Ecto neural progenitor cell (in vitro differentiated cells): ENCODE results near the gene HSF5.

Experiments used
- DNase-seq: peaks from one replicate; pipeline ENCODE4 v3.0.0-alpha.2; 2018; ENCODE audit warnings: low spot score

Gene HSF5

GRCh38 chr17:58385359-58385899, 102.8 kb downstream of the HSF5 start:
- no peak for DNase-seq

GRCh38 chr17:58384897-58385296, 103.3 kb downstream of the HSF5 start:
- DNase-seq: no peak

DNA sequence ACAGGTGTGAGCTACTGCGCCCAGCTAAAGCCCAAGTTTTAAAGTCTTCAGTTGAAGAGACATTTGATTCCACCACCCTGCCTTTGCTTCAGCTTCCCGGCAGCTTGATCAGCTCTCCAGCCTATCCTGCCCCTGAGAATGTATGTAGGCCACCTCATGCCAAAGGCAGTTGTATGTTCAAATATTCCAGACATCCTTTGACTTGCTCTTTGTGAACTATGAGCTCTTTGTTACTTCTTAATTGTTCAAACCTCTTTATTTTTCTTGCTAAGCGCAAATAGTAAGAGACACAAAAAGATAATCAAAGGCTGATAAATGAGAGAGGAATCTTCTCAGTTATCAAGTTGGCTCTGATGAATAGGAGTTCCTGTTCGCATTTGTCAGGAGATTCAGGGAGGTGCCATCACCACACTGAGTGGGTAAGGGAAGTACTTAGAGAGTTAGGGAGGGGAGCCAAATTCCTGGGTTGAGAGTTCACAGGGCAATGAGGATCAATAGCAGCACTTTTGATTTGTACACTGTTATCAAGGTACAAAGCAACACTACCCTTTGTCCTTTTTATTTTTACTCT, 104.2 kb downstream of the HSF5 start:
- DNase-seq: peak; percentile 30

DNA sequence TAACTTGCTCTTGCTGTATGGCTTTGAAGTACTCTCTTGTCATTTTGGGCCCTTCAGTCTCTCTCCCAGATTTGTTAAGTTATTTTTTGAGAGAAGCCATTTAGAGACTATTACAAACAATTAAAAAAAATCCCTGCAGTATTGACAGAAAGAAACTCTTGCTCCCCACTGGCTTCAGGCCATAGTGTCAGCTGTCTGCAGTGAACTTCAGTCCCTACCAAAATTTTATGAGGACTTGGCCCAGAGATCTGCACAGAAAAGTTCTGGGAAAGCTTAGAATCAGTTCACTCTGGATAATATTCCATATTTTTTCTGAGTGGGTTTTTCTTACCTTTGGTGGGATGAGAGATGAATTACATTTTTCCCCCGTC, 105.4 kb downstream of the HSF5 start:
- no peak for DNase-seq

- DNase-seq: peak; percentile 29
Observed at GRCh38 chr17:58382108-58382871, 105.9 kb downstream of the HSF5 start.

DNA sequence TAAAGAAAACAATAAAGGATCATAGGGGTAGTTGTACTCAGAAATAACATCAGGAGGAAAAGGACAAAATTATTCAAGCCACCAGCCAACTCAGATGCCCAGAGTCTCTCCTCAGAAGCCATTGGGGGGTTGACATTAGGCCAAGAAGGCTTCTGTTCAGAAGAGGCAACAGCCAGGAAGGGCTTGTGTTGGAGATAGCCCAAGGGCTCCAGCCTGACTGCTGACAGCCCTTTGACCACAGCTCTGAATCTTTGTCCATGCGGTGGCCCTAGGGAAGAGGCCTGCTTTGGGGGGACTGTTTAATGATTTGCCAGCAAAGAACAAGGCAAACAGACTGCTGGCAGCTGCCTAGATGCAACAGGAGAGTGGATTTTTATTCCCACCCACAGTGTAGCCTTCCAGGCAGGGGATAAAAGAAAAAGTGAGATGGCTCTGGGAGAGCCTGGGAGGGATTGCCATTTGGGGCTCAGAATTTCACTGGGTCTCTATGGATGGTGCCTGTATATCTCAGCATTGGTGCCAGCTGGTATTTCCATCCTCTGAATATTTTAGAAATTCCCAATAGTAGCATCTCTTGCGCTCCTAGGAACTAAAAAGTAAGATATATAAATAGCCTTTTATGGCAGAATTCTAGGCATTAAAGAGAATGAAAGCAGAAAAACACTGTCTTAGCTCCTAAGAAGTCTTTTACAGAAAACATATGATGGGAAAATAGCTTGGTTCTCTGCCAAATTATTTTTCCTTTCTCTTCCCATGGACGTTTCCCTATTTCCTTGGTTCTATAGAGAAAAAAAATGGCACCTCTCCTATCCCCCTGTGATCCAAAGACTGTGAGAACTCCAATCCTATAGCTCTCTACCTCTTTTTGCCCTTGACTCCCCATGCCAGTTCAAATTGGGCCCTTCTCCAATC, 106.8 kb downstream of the HSF5 start:
- peak; percentile 51 for DNase-seq

DNA sequence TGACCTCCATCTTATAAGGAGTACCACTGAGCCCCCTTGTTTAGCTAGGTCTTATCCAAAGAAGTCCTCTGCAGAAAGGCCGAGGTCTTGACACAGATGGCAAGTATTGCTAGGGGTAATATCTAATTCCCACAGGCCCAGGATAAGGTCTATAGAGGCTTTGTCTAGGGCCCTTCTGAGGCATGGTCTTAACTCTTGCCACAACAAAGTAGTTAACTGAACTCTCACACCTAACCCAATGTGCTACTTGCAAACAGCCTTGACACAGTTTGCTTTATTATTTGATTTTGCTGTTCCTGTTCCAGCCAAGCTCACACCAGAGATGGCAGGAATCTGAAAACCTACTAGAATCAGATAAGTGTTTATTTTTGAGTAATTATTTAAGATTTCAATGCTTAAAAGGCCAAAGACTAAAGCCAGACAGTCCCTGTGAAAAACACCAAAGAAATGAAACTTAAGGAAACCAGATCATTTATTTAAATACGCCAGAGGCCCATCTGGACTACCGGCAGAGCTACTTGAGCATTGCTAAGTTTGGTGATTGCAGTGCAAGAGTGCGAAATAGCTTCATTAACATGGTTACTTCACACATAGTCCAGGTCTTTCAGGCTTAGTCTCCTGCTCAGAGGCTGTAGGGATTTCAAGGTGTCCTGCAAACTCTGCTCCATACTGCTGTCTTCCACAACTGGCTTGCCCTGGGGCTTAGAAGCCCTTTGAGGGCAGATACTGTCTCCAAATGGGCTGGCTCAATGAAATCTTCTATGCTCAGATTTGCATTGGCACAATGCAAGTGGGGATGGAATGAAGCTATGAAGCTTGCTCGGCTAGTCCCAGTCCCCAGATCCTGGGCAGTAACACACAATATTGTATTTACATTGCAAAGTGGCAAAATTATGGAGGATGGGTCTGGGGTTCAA, 107.7 kb downstream of the HSF5 start:
- DNase-seq: no peak

DNA sequence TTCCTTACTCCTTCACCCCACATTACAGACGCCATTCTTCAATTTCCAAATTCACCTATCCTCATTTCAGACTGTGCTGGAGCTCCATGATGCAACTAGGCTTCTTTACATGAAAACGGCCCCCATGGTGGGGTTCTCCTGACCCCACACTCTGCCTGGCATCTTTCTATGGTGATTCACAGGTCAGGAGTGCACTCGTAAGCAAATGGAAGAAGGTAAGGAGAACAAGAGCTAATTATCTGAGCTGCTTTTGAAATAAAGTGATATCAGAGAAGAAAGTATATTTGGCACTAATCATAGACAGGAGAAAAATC, 108.7 kb downstream of the HSF5 start:
- DNase-seq: no peak

DNA sequence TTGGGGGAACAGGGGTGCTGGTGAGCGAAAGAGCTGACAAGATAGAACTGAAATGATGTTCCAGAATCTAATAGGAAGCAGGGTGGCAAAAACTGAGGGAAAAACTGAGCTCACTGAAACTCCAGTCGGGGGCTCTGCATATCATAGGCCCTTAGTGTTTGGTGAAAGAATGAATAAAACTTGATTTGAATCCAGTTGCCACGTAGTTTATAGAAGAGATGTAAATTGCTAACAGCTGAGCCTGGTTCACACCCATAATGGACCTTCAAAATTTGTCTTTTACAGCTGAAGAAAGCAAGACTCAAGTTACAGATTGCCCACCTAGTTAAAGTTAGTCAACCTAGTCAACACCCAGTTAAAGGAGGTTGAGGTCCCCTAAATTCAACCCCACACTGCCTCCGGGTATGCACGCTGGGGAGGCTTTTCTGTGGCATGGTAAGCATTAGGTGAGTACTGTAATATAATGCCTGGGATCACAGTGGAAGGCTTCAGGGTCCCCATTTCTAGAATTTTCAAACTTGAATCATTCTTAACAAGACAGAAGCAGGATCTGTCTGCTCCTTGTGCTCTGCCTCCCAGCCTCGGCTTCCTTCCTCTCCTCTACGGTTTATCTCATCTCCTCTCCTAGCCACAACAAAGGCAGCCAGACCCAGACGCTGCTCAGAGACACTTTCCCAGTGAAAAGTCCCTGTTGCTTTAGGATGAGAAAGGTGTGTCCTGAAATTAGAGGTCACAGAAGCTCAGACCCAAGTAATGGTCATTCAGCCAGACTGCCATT, 109.3 kb downstream of the HSF5 start:
- peak; percentile 34 for DNase-seq

DNA sequence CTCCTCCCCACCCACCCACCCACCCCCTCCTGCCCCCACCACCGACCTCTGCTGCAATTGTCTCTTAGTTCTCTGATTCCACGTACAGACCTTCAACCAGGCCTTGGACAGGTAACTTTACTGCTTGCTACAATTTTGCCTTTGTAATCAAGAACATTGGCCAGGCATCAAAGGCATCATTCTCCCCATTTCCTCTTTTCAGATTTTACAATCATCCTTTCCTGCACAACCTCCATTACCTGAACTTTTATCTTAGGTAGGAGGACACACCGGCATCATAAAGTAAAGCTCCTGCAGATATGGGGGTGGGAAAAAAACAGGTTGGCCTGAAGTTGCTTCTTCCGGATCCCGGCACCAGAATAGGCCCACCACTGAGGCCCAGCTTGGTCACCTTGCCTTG, 110.5 kb downstream of the HSF5 start:
- DNase-seq: peak; percentile 25

DNA sequence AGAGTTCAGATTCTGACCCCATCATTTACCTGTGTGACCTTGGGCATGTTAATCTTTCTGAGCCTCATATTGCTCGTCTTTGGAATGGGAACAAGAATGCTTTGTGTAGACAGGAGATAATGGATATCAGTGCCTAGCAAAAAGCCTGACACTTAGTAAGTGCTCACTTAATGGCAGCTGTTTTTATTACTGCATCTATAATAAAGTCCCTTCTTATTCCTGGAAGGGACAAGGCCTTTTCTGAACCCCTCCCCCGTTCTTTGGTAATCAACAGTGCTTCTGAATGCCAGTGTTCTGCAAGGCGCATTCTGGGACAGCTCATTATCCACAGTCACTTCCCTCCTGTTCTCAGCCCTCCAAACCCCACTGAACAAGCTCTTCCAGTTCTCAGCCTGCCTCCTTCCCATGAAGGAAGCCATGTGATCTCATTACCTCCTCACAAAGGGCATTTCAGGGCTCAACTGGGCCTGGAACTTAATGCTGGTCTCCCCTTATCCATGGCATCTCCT, 111.1 kb downstream of the HSF5 start:
- peak; percentile 45 for DNase-seq

GRCh38 chr17:58376472-58377000, 111.7 kb downstream of the HSF5 start:
- DNase-seq: peak; percentile 33

- peak; percentile 46 for DNase-seq
Observed at GRCh38 chr17:58375811-58376210, 112.4 kb downstream of the HSF5 start.

- no peak for DNase-seq
Observed at GRCh38 chr17:58375256-58375655, 113.0 kb downstream of the HSF5 start.

DNA sequence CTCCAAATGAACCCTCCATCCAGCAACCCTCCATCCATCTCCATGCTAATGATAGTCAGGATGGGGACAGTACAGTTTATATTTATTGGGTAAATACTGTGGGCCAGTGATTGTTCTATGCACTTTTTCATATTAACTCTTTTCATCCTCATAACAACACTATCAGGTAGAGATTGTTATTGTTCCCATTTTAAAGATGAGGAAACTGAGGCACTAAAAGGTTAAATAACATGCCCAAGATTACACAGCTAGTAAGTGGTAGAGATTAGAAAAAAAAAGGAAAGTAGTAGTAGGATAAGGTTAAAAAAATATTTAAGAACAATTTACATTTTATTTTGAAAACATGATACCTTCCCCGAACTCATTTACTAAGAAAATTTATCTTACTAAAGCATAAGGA, 114.3 kb downstream of the HSF5 start:
- no peak for DNase-seq

DNA sequence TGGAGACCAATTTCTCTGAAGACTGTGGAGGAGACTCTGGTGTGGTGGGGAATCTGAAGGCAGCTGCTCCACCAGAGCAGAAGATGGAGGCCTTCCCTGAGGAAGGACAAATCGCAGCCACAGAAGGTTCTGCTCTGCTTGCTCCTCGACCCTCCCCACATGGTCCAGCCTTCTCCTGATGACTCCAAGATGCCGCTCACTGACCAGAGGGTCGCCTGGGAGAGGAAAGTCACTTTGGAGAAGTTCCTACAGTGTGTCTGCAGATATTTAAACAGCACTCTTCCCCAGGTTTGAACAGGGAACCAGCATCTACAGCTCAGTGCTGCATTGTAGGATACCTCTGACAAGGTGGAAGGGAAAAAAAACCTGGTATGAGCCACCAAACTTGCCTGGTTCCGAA, 115.2 kb downstream of the HSF5 start:
- DNase-seq: no peak

DNA sequence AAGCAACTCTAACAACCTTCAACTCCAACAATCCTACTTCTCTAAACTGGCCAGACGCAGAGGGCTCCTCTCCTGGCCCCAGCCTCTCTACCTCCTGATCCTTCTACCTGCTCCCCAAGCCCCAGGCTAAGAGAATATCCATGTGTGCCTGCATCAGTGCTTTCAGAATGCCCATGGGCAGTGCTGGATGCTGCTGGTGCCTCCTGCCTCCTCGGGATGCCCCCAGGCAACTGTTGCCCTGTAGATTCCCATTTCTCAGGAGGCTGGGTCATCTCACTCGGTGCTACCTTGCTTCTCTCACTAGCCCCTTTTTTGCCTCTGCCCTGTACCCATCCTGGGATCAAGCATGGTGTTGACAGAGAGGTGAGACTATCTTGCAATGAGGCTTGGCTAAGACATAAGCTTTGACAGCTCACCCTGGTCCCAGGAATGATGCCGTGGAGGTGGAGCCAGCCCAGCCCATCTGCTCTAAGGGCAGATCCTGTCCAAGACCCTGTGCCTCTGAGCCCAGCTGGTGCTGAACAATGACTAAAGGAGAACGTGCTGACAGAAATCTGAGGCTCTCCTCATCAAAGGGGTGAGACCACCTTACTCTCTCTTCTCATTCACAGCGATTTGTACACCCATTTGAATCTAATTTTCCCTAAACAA, 116.8 kb downstream of the HSF5 start:
- no peak for DNase-seq

DNA sequence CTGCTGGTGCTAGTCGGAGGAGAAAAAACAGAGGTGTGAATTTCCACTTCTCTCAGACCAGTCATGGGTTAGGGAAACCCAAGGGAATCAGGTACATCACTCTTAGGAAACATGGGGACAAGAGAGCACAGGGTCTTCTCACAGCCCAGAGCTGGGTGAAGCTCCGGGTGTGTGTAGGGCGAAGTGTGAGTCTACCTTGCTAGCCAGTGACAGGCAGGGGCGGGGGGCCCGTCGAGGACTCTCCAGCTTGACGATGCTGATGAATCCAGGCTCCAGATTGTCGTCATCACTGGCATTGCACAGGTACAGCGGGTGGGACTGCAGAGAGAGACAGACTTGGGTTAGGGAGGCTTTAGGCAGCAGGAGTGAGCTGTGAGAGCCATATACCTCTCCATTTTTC, 117.5 kb downstream of the HSF5 start:
- no peak for DNase-seq

GRCh38 chr17:58370309-58370708, 117.9 kb downstream of the HSF5 start:
- DNase-seq: no peak
